Measurements from ENCODE around the gene RPTN. TPM values are rescaled to one million over a fixed set of nuclear protein-coding genes. Genes with fewer than 3 reads are reported as not detected.

RPTN gene
- total RNA-seq, 6 donors from 2014 or later = not detected

- ATAC-seq (ENCODE audit: low FRiP score in 2 of 2) (no peak), DNase-seq (no peak)
- Histone ChIP-seq H3K9me3 (peaks cover 3 to 18% (median 13%) of the 10 kb centered on the region in 4 donors), H3K36me3 (no peaks in the 10 kb centered on the region), H3K27me3 (peaks cover 0 to 64% (median 30%) of the 10 kb centered on the region in 4 donors), H3K4me1 (peaks cover 36 to 52% (median 45%) of the 10 kb centered on the region in 4 donors), H3K27ac (no peak overlapping the region), H3K4me3 (peak overlapping the region in 3 of 4 donors; percentile 37 to 51 (median 46))
- 7 to 9% methylated on average over 15 of the region's 15 CpGs for WGBS, 2 donors
- TF ChIP-seq POLR2A (IDR thresholded peaks at IDR 0.05) = no peak
- no peak for TF ChIP-seq CTCF (IDR thresholded peaks at IDR 0.05)
- TF ChIP-seq EP300 (IDR thresholded peaks at IDR 0.05) = no peak
Measured at GRCh38 chr1:152109998-152110294, 49.1 kb downstream of the RPTN start.

- WGBS, 2 donors = 11 to 15% methylated on average over 31 of the region's 31 CpGs
- Histone ChIP-seq H3K4me3 (peak overlapping the region in 3 of 4 donors; percentile 37 to 51 (median 46)), H3K27me3 (peaks cover 0 to 64% (median 30%) of the 10 kb centered on the region in 4 donors), H3K27ac (no peak overlapping the region), H3K36me3 (no peaks in the 10 kb centered on the region), H3K4me1 (peaks cover 36 to 52% (median 45%) of the 10 kb centered on the region in 4 donors), H3K9me3 (peaks cover 3 to 18% (median 13%) of the 10 kb centered on the region in 4 donors)
- ATAC-seq (ENCODE audit: low FRiP score in 2 of 2) = no peak
- no peak for DNase-seq
- TF ChIP-seq POLR2AphosphoS5 (IDR thresholded peaks at IDR 0.05) (no peak), EP300 (IDR thresholded peaks at IDR 0.05) (no peak), CTCF (IDR thresholded peaks at IDR 0.05) (no peak)
Measured at GRCh38 chr1:152109231-152109997, 49.6 kb downstream of the RPTN start.

GRCh38 chr1:152108882-152109222, 50.2 kb downstream of the RPTN start:
- Histone ChIP-seq H3K27ac (no peak overlapping the region), H3K36me3 (no peaks in the 10 kb centered on the region), H3K9me3 (peaks cover 3 to 18% (median 13%) of the 10 kb centered on the region in 4 donors), H3K4me1 (peaks cover 36 to 52% (median 45%) of the 10 kb centered on the region in 4 donors), H3K27me3 (peaks cover 0 to 64% (median 28%) of the 10 kb centered on the region in 4 donors), H3K4me3 (peak overlapping the region in 1 of 4 donors; percentile 51)
- ATAC-seq (ENCODE audit: low FRiP score in 2 of 2) = no peak
- peak in 1 of 2 donors; percentile 14 for DNase-seq
- TF ChIP-seq CTCF (IDR thresholded peaks at IDR 0.05) = no peak
- no peak for TF ChIP-seq POLR2AphosphoS5 (IDR thresholded peaks at IDR 0.05)
- TF ChIP-seq POLR2A (IDR thresholded peaks at IDR 0.05) = no peak
- TF ChIP-seq EP300 (IDR thresholded peaks at IDR 0.05) = no peak
- 21 to 23% methylated on average over 28 of the region's 28 CpGs for WGBS, 2 donors

GRCh38 chr1:152107984-152108881, 50.8 kb downstream of the RPTN start:
- TF ChIP-seq POLR2AphosphoS5 (IDR thresholded peaks at IDR 0.05) (no peak), EP300 (IDR thresholded peaks at IDR 0.05) (no peak), CTCF (IDR thresholded peaks at IDR 0.05) (no peak), POLR2A (IDR thresholded peaks at IDR 0.05) (no peak)
- Histone ChIP-seq H3K27me3 (peaks cover 0 to 58% (median 25%) of the 10 kb centered on the region in 4 donors), H3K36me3 (no peaks in the 10 kb centered on the region), H3K9me3 (peaks cover 3 to 18% (median 13%) of the 10 kb centered on the region in 4 donors), H3K4me3 (peak overlapping the region in 3 of 4 donors; percentile 16 to 51 (median 25)), H3K4me1 (peaks cover 36 to 52% (median 45%) of the 10 kb centered on the region in 4 donors), H3K27ac (no peak overlapping the region)
- DNase-seq (peak in 1 of 2 donors; percentile 71), ATAC-seq (ENCODE audit: low FRiP score in 2 of 2) (peak in 1 of 2 donors; percentile 34)
- 18 to 21% methylated on average over 55 to 67 of the region's 67 CpGs for WGBS, 2 donors

Data from upper lobe of left lung (tissue), 6 donors.